Retinal pigment epithelial cell (primary cell): ENCODE measurements around the gene IL1RAPL1.

Experiments used
- DNase-seq: peaks from one replicate; pipeline ENCODE4 v3.0.0-alpha.2; 2010; ENCODE audit warnings: low read depth
- H3K4me3 ChIP-seq: 2 replicates; pipeline ENCODE4 v1.5.1; 2011; ENCODE audit warnings: mild to moderate bottlenecking, low read length, control low read depth, moderate library complexity
- CTCF ChIP-seq: conservative IDR thresholded peaks from 2 replicates; pipeline ENCODE4 v1.5.1; 2011; ENCODE audit warnings: low read depth, low read length, control low read depth, inconsistent platforms

Gene IL1RAPL1

GRCh38 chrX:29834311-29834710 is 1247.1 kb downstream of the IL1RAPL1 start:
- no peak for DNase-seq
- no peak overlapping the region for H3K4me3 ChIP-seq
- TF ChIP-seq CTCF: no peak

GRCh38 chrX:29834764-29835163 is 1247.5 kb downstream of the IL1RAPL1 start:
- TF ChIP-seq CTCF: no peak
- DNase-seq: no peak
- H3K4me3 ChIP-seq: no peak overlapping the region

- TF ChIP-seq CTCF: no peak
- no peak for DNase-seq
- H3K4me3 ChIP-seq: no peak overlapping the region
These were observed 1254.5 kb downstream of the IL1RAPL1 start for GRCh38 chrX:29841750-29842149.

- no peak for TF ChIP-seq CTCF
- no peak for DNase-seq
- no peak overlapping the region for H3K4me3 ChIP-seq
These were observed 1255.3 kb downstream of the IL1RAPL1 start for GRCh38 chrX:29842552-29842951.

GRCh38 chrX:29851857-29852605 is 1264.8 kb downstream of the IL1RAPL1 start:
- TF ChIP-seq CTCF: no peak
- H3K4me3 ChIP-seq: no peak overlapping the region
- no peak for DNase-seq

- no peak overlapping the region for H3K4me3 ChIP-seq
- DNase-seq: no peak
- TF ChIP-seq CTCF: no peak
These were observed 1265.5 kb downstream of the IL1RAPL1 start for GRCh38 chrX:29852767-29853166.

- H3K4me3 ChIP-seq: no peak overlapping the region
- no peak for TF ChIP-seq CTCF
- no peak for DNase-seq
These were observed 1271.5 kb downstream of the IL1RAPL1 start for GRCh38 chrX:29858714-29859113.
